Upper lobe of left lung (tissue), 4 donors: ENCODE measurements around the gene CACNA2D1.

Experiments used
- CTCF ChIP-seq, 6 experiments: fragments of 450-650 bp in 4 of 6; fragments of 200-600 bp in 2 of 6; sonication (generic) in 2 of 6; IDR thresholded peaks; one replicate each; pipeline ENCODE4 v1.5.1; 2016 to 2019; ENCODE audit warnings: antibody characterized with exemption in 6 of 6
- EP300 ChIP-seq, 4 donors: sonication (generic); formaldehyde crosslinking; IDR thresholded peaks; one replicate each; pipeline ENCODE4 v1.5.1; 2017; ENCODE audit warnings: antibody characterized with exemption in 4 of 4, control low read depth in 2 of 4
- POLR2A ChIP-seq, 4 donors: fragments of 450-650 bp; IDR thresholded peaks; one replicate each; pipeline ENCODE4 v1.5.1; 2016 to 2017; ENCODE audit warnings: antibody characterized with exemption in 4 of 4, mild to moderate bottlenecking in 2 of 4
- POLR2AphosphoS5 ChIP-seq, 2 donors: sonication (generic); formaldehyde crosslinking; IDR thresholded peaks; one replicate each; pipeline ENCODE4 v1.5.1; 2017; ENCODE audit warnings: antibody characterized with exemption in 2 of 2

DNA sequence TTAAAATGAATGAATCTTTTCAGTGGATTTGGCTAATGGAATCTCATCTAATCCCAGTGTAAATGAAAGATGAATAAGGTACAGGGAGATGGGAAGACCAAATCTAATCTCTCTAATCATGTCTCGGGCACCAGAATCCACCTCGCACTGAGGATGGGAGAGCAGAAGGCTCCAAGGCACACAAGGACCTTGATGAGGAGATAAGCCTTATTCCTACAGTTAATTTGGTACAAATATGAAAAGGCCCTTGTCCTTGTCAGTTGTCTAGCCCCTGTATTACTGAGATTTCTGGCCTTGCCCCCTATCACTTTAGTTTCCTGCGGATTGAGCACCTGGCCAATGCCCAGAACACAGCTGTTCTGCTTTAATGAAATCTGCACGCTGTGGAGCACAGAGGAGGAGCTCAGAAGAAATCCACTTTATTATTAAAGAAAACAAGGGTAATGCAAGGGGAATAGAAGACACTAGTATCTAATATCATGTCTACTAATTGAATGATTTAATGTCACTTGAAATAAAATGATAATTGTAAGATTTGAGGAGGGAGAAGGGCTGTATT is 352.4 kb downstream of the CACNA2D1 start:
- TF ChIP-seq CTCF (IDR thresholded peaks at IDR 0.05) (no peak), POLR2AphosphoS5 (IDR thresholded peaks at IDR 0.05) (no peak), EP300 (IDR thresholded peaks at IDR 0.05) (no peak), POLR2A (IDR thresholded peaks at IDR 0.05) (no peak)
